Activated CD8-positive, alpha-beta memory T cell treated with anti-CD3 and anti-CD28 coated beads for 1 hour (primary cell): Measurements from ENCODE around the gene CMPK1.
"Not testable (repeated sequence)": the region's sequence is repeated elsewhere in the genome, so short reads cannot be mapped to it uniquely, and the experiment has no call there.

Experiments used
- DNase-seq, 2 donors: peaks; one replicate each; pipeline ENCODE4 v3.0.0-alpha.2; 2020; ENCODE audit warnings: low read depth in 1 of 2; ENCODE audit errors: extremely low read depth in 1 of 2

Gene CMPK1

GRCh38 chr1:47333578-47333921 is at the start of gene CMPK1:
TSS of gene CMPK1 (plus strand) at chr1:47333790. CDS start at chr1:47333946, 156 bp downstream.
- peak in 1 of 2 donors; percentile 65 for DNase-seq

- DNase-seq: not testable (repeated sequence)
Measured at GRCh38 chr1:47288116-47288515, 45.5 kb upstream of the CMPK1 start.

GRCh38 chr1:47294863-47295262 is 38.7 kb upstream of the CMPK1 start:
- not testable (repeated sequence) for DNase-seq

GRCh38 chr1:47295579-47295978 is 38.0 kb upstream of the CMPK1 start:
- DNase-seq: no peak

GRCh38 chr1:47298025-47298699 is 35.4 kb upstream of the CMPK1 start:
- DNase-seq: no peak

- DNase-seq: no peak
Measured at GRCh38 chr1:47302472-47302871, 31.1 kb upstream of the CMPK1 start.

GRCh38 chr1:47309427-47309826 is 24.2 kb upstream of the CMPK1 start:
- no peak for DNase-seq

- peak; percentile 91 to 92 for DNase-seq
Measured at GRCh38 chr1:47313915-47314664, 19.5 kb upstream of the CMPK1 start, which contains the start of gene STIL. TSS of gene STIL (minus strand) at chr1:47314147. CDS start at chr1:47310319, 3,828 bp downstream.

GRCh38 chr1:47317841-47318240 is 15.7 kb upstream of the CMPK1 start:
- no peak for DNase-seq

- DNase-seq: not testable (repeated sequence)
Measured at GRCh38 chr1:47319968-47320367, 13.6 kb upstream of the CMPK1 start.

GRCh38 chr1:47323599-47324031 is 10.0 kb upstream of the CMPK1 start:
- DNase-seq: no peak

GRCh38 chr1:47324682-47325081 is 8.9 kb upstream of the CMPK1 start:
- DNase-seq: no peak

- DNase-seq: no peak
Measured at GRCh38 chr1:47325528-47325927, 8.1 kb upstream of the CMPK1 start.

- DNase-seq: no peak
Measured at GRCh38 chr1:47326271-47326670, 7.3 kb upstream of the CMPK1 start.

- no peak for DNase-seq
Measured at GRCh38 chr1:47328992-47329391, 4.6 kb upstream of the CMPK1 start.

- DNase-seq: no peak
Measured at GRCh38 chr1:47330212-47330611, 3.4 kb upstream of the CMPK1 start.

GRCh38 chr1:47331875-47332274 is 1.7 kb upstream of the CMPK1 start:
- no peak for DNase-seq

GRCh38 chr1:47332779-47333577 is 612 bp upstream of the CMPK1 start:
- DNase-seq: no peak

- peak in 1 of 2 donors; percentile 63 for DNase-seq
Measured at GRCh38 chr1:47333922-47334764, 553 bp downstream of the CMPK1 start.

GRCh38 chr1:47334765-47335435 is 1.3 kb downstream of the CMPK1 start:
- DNase-seq: no peak
